Astrocyte (in vitro differentiated cells and primary cell): ENCODE results near the gene TP53AIP1. TPM values are rescaled to one million over a fixed set of nuclear protein-coding genes. Genes with fewer than 3 reads are reported as not detected.
A peak's percentile ranks its signal among the peaks of the same experiment; 100 is the strongest.

Experiments
- DNase-seq: peaks from one replicate; pipeline ENCODE4 v3.0.0-alpha.2; 2010; ENCODE audit warnings: low read depth
- FAIRE-seq: peaks from 2 replicates; lab custom pipeline; 2011; peaks lifted over from hg19 to GRCh38; lab: Jason Lieb, UNC
- H2AFZ ChIP-seq: 2 replicates; pipeline ENCODE4 v1.6.0; 2012; ENCODE audit warnings: low read depth, low read length, inconsistent platforms
- H3K27ac ChIP-seq: 2 replicates; pipeline ENCODE4 v1.5.1; 2011; ENCODE audit warnings: low read depth, low read length, inconsistent platforms
- H3K27me3 ChIP-seq: 2 replicates; pipeline ENCODE4 v1.6.0; 2011; ENCODE audit warnings: low read length, inconsistent platforms; ENCODE audit not compliant: insufficient read depth
- H3K36me3 ChIP-seq: 2 replicates; pipeline ENCODE4 v1.5.1; 2011; ENCODE audit warnings: low read length, inconsistent platforms; ENCODE audit not compliant: insufficient read depth
- H3K4me1 ChIP-seq: 2 replicates; pipeline ENCODE4 v1.5.1; 2011; ENCODE audit warnings: low read length, inconsistent platforms; ENCODE audit not compliant: insufficient read depth
- H3K4me2 ChIP-seq: 2 replicates; pipeline ENCODE4 v1.6.0; 2012; ENCODE audit warnings: low read length, inconsistent platforms
- H3K4me3 ChIP-seq: 2 replicates; pipeline ENCODE4 v1.5.1; 2011; ENCODE audit warnings: low read depth, mild to moderate bottlenecking, low read length, inconsistent platforms; ENCODE audit not compliant: insufficient read depth
- H3K79me2 ChIP-seq: 2 replicates; pipeline ENCODE4 v1.6.0; 2012; ENCODE audit warnings: mild to moderate bottlenecking, low read length, inconsistent platforms; ENCODE audit not compliant: insufficient read depth
- H3K9ac ChIP-seq: 2 replicates; pipeline ENCODE4 v1.6.0; 2012; ENCODE audit warnings: mild to moderate bottlenecking, low read length, inconsistent platforms
- H3K9me3 ChIP-seq: 2 replicates; pipeline ENCODE4 v1.5.1; 2012; ENCODE audit warnings: low read depth, mild to moderate bottlenecking, low read length, inconsistent platforms; ENCODE audit not compliant: insufficient read depth
- H4K20me1 ChIP-seq: 2 replicates; pipeline ENCODE4 v1.6.0; 2012; ENCODE audit warnings: low read length, inconsistent platforms; ENCODE audit not compliant: insufficient read depth
- H3K27ac Mint-ChIP-seq: one replicate; pipeline ENCODE4 v1.8.0; 2021; ENCODE audit warnings: mild to moderate bottlenecking, mixed read lengths; ENCODE audit not compliant: unreplicated experiment
- H3K27me3 Mint-ChIP-seq: one replicate; pipeline ENCODE4 v1.8.0; 2021; ENCODE audit warnings: low read depth, mixed read lengths; ENCODE audit not compliant: unreplicated experiment
- H3K36me3 Mint-ChIP-seq: one replicate; pipeline ENCODE4 v1.8.0; 2021; ENCODE audit warnings: low read depth, mixed read lengths; ENCODE audit not compliant: unreplicated experiment
- H3K4me1 Mint-ChIP-seq: one replicate; pipeline ENCODE4 v1.8.0; 2021; ENCODE audit warnings: low read depth, mixed read lengths; ENCODE audit not compliant: unreplicated experiment
- H3K4me3 Mint-ChIP-seq: one replicate; pipeline ENCODE4 v1.8.0; 2021; ENCODE audit warnings: mild to moderate bottlenecking, moderate library complexity, mixed read lengths; ENCODE audit not compliant: unreplicated experiment
- H3K9me3 Mint-ChIP-seq: one replicate; pipeline ENCODE4 v1.8.0; 2021; ENCODE audit warnings: mild to moderate bottlenecking, mixed read lengths; ENCODE audit not compliant: unreplicated experiment
- EZH2 ChIP-seq: IDR thresholded peaks from 2 replicates; pipeline ENCODE4 v1.6.1; 2012; ENCODE audit warnings: mild to moderate bottlenecking, low read length, inconsistent platforms; ENCODE audit not compliant: insufficient read depth
- total RNA-seq: library from RNA; stranded (reverse); gene quantifications from 2 replicates; pipeline ENCODE4 v1.2.1, GENCODE V29; 2021
- TF ChIP-seq, protein P1 (sequence below): IDR thresholded peaks from 2 replicates; pipeline ENCODE4 v1.5.1; 2011; ENCODE audit warnings: low read depth, mild to moderate bottlenecking, inconsistent platforms, low read length, moderate library complexity; ENCODE audit not compliant: insufficient read depth

The TP53AIP1 gene
- total RNA-seq, 1 donor from 2014 or later = 0.20 TPM

DNA sequence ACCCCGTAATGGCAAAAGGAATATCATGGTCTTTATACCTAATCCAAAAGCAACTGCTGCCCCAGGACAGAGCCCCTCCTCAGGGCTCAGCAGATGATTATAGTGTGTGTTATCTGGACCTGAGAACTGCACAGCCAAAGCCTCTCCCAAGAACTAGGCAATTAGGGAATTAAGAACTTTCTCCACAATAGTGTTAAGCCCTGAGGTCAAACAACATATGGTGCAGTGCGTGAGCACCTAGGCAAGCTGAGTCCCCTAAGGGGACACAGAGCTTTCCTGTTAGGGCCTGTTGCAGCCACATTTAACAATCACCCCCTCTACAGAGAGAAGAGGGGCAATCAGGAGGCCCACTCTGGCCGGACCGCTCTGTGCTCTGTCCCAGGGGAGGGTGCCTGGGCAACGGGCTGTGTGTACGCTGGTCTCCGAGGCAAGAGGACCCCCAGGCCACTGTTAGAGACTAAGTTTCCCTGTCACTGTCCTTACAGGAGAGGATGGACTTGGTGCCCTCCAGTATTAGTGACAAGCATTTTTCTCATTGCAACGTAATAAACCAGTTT is 52.9 kb downstream of the TP53AIP1 start:
- no peak for DNase-seq
- Mint-ChIP-seq H3K9me3 (no peaks in the 10 kb centered on the region), H3K27ac (peak overlapping the region; percentile 34), H3K27me3 (peaks cover 49% of the 10 kb centered on the region), H3K36me3 (no peaks in the 10 kb centered on the region), H3K4me3 (no peak overlapping the region), H3K4me1 (peaks cover 8% of the 10 kb centered on the region)
- no peak overlapping the region for H3K9ac ChIP-seq
- peaks cover 38% of the 10 kb centered on the region for H3K27me3 ChIP-seq
- no peaks in the 10 kb centered on the region for H4K20me1 ChIP-seq
- no peak for FAIRE-seq
- H3K4me2 ChIP-seq = peak overlapping the region; percentile 92
- H3K36me3 ChIP-seq = no peaks in the 10 kb centered on the region
- H3K79me2 ChIP-seq = no peaks in the 10 kb centered on the region
- H3K4me3 ChIP-seq = no peak overlapping the region
- no peak overlapping the region for H3K27ac ChIP-seq
- TF ChIP-seq, protein P1, sequence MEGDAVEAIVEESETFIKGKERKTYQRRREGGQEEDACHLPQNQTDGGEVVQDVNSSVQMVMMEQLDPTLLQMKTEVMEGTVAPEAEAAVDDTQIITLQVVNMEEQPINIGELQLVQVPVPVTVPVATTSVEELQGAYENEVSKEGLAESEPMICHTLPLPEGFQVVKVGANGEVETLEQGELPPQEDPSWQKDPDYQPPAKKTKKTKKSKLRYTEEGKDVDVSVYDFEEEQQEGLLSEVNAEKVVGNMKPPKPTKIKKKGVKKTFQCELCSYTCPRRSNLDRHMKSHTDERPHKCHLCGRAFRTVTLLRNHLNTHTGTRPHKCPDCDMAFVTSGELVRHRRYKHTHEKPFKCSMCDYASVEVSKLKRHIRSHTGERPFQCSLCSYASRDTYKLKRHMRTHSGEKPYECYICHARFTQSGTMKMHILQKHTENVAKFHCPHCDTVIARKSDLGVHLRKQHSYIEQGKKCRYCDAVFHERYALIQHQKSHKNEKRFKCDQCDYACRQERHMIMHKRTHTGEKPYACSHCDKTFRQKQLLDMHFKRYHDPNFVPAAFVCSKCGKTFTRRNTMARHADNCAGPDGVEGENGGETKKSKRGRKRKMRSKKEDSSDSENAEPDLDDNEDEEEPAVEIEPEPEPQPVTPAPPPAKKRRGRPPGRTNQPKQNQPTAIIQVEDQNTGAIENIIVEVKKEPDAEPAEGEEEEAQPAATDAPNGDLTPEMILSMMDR = no peak
- TF ChIP-seq EZH2 = no peak
- H3K4me1 ChIP-seq = peaks cover 8% of the 10 kb centered on the region
- H2AFZ ChIP-seq = no peak overlapping the region
- H3K9me3 ChIP-seq = no peaks in the 10 kb centered on the region

DNA sequence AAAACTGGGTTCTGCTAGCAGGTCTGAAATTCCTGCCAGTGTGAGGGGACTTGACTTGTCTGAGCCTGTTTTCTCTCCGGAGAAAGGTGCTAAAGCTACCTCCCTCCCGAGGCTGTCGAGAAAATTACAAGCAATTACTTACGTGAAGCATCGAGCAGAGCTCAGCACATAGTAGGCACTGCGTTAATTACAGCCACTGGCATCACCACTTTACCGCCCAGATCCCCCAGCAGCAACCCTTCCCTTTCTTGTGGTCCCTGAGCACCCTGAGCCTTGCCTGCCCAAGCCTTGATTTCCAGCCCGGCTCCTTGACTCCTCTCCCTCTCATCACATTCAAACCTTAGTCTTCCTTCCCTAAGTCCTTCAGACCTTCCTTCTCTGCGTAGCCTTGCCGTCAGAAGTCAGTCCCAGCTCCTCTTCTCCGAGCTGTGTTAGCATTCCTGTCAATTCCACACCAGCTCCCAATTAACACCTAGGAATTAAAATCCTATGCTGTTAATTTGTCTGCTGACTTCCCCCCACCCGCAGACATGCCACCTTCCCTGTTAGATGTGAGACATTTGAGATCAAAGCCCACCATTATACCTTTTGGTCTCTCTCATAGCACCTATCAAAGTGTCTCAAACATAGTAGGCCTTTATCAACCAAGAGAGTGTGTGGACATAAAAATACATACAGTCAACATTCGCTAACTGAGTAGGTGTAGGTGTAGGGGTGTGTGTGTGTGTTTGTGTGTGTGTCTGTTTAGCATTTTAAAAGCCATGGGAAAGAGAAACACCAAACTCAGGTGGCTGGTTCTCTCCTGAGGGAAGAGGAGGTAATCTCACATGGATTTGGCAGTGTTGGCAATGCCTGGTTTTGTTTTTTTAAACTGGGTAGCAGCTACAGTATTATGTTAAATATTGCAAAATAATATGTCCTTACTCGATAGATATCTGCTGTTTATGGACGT is 54.4 kb downstream of the TP53AIP1 start:
- TF ChIP-seq EZH2 = no peak
- TF ChIP-seq, protein P1 = no peak
- H3K27me3 ChIP-seq = peaks cover 42% of the 10 kb centered on the region
- H3K36me3 ChIP-seq = no peaks in the 10 kb centered on the region
- H3K4me3 ChIP-seq = no peak overlapping the region
- Mint-ChIP-seq H3K4me1 (peaks cover 8% of the 10 kb centered on the region), H3K27ac (no peak overlapping the region), H3K9me3 (no peaks in the 10 kb centered on the region), H3K36me3 (no peaks in the 10 kb centered on the region), H3K4me3 (no peak overlapping the region), H3K27me3 (peaks cover 50% of the 10 kb centered on the region)
- H3K9ac ChIP-seq = no peak overlapping the region
- H3K27ac ChIP-seq = no peak overlapping the region
- no peaks in the 10 kb centered on the region for H4K20me1 ChIP-seq
- no peak for DNase-seq
- FAIRE-seq = no peak
- H3K4me1 ChIP-seq = peaks cover 8% of the 10 kb centered on the region
- H2AFZ ChIP-seq = no peak overlapping the region
- H3K9me3 ChIP-seq = no peaks in the 10 kb centered on the region
- no peaks in the 10 kb centered on the region for H3K79me2 ChIP-seq
- H3K4me2 ChIP-seq = no peak overlapping the region
